Osteoblast (primary cell): Measurements from ENCODE around the gene CELF2. TPM values are rescaled to one million over a fixed set of nuclear protein-coding genes. Genes with fewer than 3 reads are reported as not detected.

ENCODE experiments used
- DNase-seq: peaks from one replicate; pipeline ENCODE4 v3.0.0; 2011; ENCODE audit warnings: low spot score, mixed read lengths; ENCODE audit not compliant: insufficient read length; ENCODE audit errors: missing footprints
- H2AFZ ChIP-seq: 2 replicates; pipeline ENCODE4 v1.6.0; 2011; ENCODE audit warnings: mild to moderate bottlenecking, low read length
- H3K27ac ChIP-seq: 2 replicates; pipeline ENCODE4 v1.5.1; 2011; ENCODE audit warnings: mild to moderate bottlenecking, low read depth, low read length, moderate library complexity
- H3K27me3 ChIP-seq: 2 replicates; pipeline ENCODE4 v1.6.0; 2012; ENCODE audit warnings: mild to moderate bottlenecking, control low read depth, inconsistent platforms, low read length, moderate library complexity; ENCODE audit not compliant: insufficient read depth
- H3K36me3 ChIP-seq: 2 replicates; pipeline ENCODE4 v1.5.1; 2011; ENCODE audit warnings: mild to moderate bottlenecking, low read length, control low read depth, moderate library complexity; ENCODE audit not compliant: insufficient read depth
- H3K4me1 ChIP-seq: 2 replicates; pipeline ENCODE4 v1.5.1; 2011; ENCODE audit warnings: mild to moderate bottlenecking, low read length, control low read depth, moderate library complexity; ENCODE audit not compliant: insufficient read depth
- H3K4me2 ChIP-seq: 2 replicates; pipeline ENCODE4 v1.6.0; 2011; ENCODE audit warnings: mild to moderate bottlenecking, low read length; ENCODE audit not compliant: insufficient read depth
- H3K4me3 ChIP-seq: fragments of 200-600 bp; sonication (generic); 3 replicates; pipeline ENCODE4 v1.5.1; 2012; ENCODE audit warnings: mild to moderate bottlenecking, low read length, inconsistent platforms; ENCODE audit not compliant: insufficient read depth
- H3K79me2 ChIP-seq: 2 replicates; pipeline ENCODE4 v1.6.0; 2012; ENCODE audit warnings: mild to moderate bottlenecking, low read length, control low read depth, inconsistent platforms; ENCODE audit not compliant: insufficient read depth
- H3K9me3 ChIP-seq: 2 replicates; pipeline ENCODE4 v1.5.1; 2011; ENCODE audit warnings: low read depth, low read length, control low read depth
- H4K20me1 ChIP-seq: 2 replicates; pipeline ENCODE4 v1.6.0; 2012; ENCODE audit warnings: mild to moderate bottlenecking, low read length, control low read depth; ENCODE audit not compliant: insufficient read depth
- CTCF ChIP-seq: IDR thresholded peaks from 2 replicates; pipeline ENCODE4 v1.5.1; 2011; ENCODE audit warnings: mild to moderate bottlenecking, low read depth, low read length, moderate library complexity; ENCODE audit errors: extremely low read depth
- total RNA-seq: library from RNA; depleted of rRNA; stranded (reverse); fragments of >200 nt; gene quantifications from 2 replicates; pipeline ENCODE4 v1.2.3, GENCODE V29; 2012

Gene CELF2
- total RNA-seq, 1 donor = 7.6 TPM

GRCh38 chr10:11148142-11149028 lies 130.7 kb downstream of the CELF2 start:
- no peaks in the 10 kb centered on the region for H4K20me1 ChIP-seq
- no peak for TF ChIP-seq CTCF
- H3K27me3 ChIP-seq = no peaks in the 10 kb centered on the region
- no peaks in the 10 kb centered on the region for H3K9me3 ChIP-seq
- no peaks in the 10 kb centered on the region for H3K79me2 ChIP-seq
- H3K36me3 ChIP-seq = no peaks in the 10 kb centered on the region
- no peaks in the 10 kb centered on the region for H3K4me1 ChIP-seq
- no peak overlapping the region for H2AFZ ChIP-seq
- H3K4me2 ChIP-seq = no peak overlapping the region
- no peak for DNase-seq
- no peak overlapping the region for H3K27ac ChIP-seq
- no peak overlapping the region for H3K4me3 ChIP-seq

DNA sequence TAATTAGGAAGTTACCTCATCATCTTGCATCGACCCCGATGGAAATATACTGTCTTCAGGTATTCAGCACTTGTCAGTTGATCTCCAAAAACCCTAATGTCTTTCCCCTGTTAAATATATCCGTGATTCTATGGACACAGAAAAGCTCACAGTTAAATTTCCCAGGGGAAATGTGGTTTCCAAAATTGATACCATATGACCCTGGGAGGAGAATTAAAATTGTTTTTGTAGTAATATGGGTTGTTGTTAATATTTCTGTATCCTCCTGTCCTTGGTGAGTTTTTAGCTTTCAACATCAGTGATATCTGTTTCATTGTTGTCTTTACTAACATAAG lies 132.1 kb downstream of the CELF2 start:
- DNase-seq = no peak
- Histone ChIP-seq H4K20me1 (no peaks in the 10 kb centered on the region), H2AFZ (no peak overlapping the region), H3K36me3 (no peaks in the 10 kb centered on the region), H3K79me2 (no peaks in the 10 kb centered on the region), H3K4me1 (no peaks in the 10 kb centered on the region), H3K27me3 (no peaks in the 10 kb centered on the region), H3K9me3 (no peaks in the 10 kb centered on the region), H3K27ac (no peak overlapping the region), H3K4me2 (no peak overlapping the region), H3K4me3 (no peak overlapping the region)
- TF ChIP-seq CTCF = no peak

- Histone ChIP-seq H4K20me1 (no peaks in the 10 kb centered on the region), H3K4me2 (no peak overlapping the region), H3K4me1 (no peaks in the 10 kb centered on the region), H3K79me2 (no peaks in the 10 kb centered on the region), H3K9me3 (no peaks in the 10 kb centered on the region), H3K4me3 (no peak overlapping the region), H3K27me3 (no peaks in the 10 kb centered on the region), H3K27ac (no peak overlapping the region), H3K36me3 (no peaks in the 10 kb centered on the region), H2AFZ (no peak overlapping the region)
- no peak for DNase-seq
- TF ChIP-seq CTCF = no peak
Observed at GRCh38 chr10:11150231-11150731, 132.6 kb downstream of the CELF2 start.

DNA sequence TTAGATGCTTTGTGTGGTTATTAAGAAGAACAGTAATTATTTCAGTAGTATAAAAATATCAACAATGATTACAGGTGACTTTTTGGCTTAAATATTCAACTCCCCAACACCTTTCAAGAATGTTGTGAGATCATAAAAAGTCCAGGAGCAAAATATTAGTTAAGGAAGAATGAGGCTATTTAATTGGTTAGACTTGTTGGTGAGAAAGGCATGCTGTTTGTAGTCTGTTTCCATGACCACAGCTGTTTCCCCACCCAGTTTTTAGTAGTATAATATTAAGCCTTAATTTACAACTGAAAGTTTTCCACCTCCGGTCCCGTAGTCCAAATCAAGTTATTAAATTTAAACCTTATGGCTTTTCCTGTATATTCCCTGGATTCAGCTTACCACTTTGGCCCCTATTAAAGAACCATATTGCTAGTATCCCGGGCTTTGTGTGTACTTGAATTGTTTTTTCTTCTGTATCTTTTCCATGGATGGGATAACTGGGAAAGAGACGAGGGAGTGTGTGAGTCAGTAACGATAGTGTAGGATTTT lies 133.3 kb downstream of the CELF2 start:
- Histone ChIP-seq H3K9me3 (no peaks in the 10 kb centered on the region), H3K79me2 (no peaks in the 10 kb centered on the region), H3K4me3 (no peak overlapping the region), H2AFZ (no peak overlapping the region), H3K36me3 (no peaks in the 10 kb centered on the region), H3K27ac (no peak overlapping the region), H3K4me1 (no peaks in the 10 kb centered on the region), H4K20me1 (no peaks in the 10 kb centered on the region), H3K4me2 (no peak overlapping the region), H3K27me3 (no peaks in the 10 kb centered on the region)
- TF ChIP-seq CTCF = no peak
- DNase-seq = no peak
